ENCODE measurements around the gene DNAJB2.
"Not testable (repeated sequence)": the region's sequence is repeated elsewhere in the genome, so short reads cannot be mapped to it uniquely, and the experiment has no call there.

DNAJB2 gene

DNA sequence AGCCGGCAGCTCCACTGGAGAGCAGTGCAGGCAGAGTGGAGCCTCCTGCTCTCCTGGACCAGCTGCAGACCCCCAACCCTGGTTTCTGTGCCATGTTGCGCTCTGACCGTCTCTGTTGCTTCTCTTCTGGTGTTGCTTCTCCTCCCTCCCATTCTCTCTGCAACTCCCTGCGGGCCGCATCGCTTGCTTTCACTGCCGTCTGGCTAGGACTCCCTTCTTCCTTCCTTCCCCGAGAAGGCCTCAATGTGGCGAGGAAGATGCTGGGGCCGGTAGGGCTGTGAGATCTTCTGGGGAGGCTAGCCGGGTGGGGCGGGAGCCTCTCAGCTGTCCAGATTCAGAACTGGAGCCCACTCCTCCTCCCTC, 6.2 kb downstream of the DNAJB2 start:
- no peak for DNase-seq (ENCODE audit: low read depth in 2 of 2)

DNA sequence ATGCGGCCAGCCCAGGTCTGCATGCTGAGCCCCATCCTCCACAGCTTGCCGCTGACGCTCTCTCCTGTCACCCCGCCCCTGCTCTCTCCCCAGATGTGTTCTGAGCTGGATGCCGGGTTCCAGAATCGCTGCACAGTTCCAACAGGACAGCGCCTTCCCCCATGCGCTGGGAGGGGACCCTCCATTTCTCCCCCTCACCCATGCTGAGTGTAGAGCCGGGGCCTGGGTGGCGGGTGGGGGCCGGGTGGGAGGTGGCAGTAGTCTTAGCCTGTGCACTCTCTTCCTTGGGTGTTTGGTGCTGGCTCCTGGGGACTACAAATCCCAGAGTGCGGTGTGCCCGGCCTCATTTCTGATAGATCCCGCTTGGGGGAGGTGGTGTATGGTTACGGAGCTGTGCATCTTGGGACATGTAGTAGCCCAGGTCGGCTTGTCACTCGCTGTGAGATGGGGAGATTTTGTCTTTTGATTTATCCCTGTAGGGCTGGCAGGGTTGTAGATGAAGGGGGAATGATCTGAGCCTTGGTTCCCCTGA, 6.8 kb downstream of the DNAJB2 start:
- DNase-seq (ENCODE audit: low read depth in 2 of 2) = no peak

DNA sequence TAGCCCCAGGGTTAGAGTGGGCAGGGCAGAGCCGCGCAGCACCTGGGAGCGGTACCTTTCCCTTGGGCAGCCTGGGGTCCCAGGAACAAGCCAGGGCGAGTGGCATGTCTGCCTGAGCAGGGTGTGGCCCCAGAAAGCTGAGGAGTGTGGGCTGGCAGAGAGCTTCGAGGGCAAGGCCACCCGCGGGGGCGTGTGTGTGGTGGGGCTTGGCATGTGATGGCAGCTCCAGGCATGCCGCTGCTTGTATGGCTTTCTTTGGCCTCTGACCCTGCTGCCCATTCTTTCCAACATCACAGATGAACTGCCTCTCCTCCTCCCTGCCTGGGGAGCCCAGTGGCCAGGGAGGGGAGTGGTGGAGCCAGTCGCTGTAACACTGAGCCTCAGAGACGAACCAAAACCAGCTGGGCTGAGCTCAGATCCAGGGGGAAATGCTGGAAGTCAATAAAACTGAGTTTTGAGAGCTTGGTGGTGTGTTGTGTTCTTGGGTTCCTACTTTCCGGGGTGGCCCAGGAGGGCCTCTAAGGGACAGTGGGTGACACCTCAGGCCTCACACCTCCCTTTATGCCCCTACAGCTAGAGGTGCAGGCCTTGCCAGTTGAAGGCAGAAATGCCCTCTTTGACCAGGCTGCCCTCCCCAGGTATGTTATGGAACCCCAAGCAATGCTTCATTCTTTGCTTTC, 7.4 kb downstream of the DNAJB2 start:
- DNase-seq (ENCODE audit: low read depth in 2 of 2) = no peak

DNA sequence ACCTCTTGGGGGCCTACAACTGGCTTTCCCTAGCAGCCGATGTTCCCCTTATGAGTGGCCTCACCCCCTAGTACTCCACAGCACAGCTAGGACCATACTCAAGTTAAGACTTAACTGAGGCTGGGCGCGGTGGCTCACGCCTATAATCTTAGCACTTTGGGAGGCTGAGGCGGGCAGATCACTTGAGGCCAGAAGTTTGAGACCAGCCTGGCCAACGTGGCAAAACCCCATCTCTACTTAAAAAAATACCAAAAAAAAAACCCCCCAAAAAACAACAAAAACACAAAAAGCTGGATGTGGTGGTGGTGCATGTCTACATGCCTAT, 7.9 kb downstream of the DNAJB2 start:
- not testable (repeated sequence) for DNase-seq (ENCODE audit: low read depth in 2 of 2)

DNA sequence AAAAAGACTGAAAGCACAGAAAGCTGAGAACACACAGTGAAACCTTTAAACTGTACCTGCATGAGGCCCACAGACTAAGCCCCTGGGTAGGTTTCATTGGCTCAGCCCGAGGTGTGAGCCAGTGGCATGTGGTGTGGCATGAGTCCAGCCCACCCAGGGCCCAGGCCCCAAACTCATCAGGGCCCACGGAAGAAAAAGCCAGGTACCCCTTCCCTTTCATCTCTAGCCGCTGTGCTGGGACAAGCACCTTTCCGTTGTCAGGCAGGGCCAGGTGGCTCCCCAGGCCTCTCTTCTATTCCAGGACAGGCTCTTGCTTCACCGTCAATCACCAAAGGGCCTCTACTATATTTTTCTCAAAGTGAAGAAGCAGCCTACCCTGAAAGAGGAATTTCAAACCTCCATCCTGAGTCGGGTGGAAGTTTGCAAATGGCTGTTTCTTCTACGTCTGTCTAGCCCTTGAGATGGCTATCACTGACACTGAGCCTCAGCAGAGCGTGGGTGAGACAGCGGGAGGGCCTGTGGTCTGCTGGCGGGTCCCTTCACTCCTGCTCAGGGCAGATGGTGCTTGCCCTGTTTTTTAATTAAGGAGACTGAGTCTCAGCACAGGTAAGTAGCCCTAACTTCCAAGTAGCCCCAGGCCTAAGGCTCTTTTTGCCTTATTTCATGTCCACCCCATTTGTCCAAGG, 8.6 kb downstream of the DNAJB2 start:
- DNase-seq (ENCODE audit: low read depth in 2 of 2) = no peak

DNA sequence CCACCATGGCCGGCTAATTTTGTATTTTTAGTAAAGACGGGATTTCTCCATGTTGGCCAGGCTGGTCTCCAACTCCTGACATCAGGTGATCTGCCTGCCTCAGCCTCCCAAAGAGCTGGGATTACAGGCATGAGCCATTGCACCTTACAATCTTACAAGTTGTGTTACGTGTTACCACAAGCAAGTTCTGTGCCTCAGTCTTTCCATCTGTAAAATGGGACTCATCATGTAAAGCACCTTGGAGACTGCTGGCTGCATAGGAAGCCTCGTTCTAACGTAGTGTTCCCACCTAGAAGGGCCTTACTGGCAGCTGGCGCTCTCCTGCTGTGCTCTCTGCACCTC, 10.0 kb downstream of the DNAJB2 start:
- no peak for DNase-seq (ENCODE audit: low read depth in 2 of 2)

DNA sequence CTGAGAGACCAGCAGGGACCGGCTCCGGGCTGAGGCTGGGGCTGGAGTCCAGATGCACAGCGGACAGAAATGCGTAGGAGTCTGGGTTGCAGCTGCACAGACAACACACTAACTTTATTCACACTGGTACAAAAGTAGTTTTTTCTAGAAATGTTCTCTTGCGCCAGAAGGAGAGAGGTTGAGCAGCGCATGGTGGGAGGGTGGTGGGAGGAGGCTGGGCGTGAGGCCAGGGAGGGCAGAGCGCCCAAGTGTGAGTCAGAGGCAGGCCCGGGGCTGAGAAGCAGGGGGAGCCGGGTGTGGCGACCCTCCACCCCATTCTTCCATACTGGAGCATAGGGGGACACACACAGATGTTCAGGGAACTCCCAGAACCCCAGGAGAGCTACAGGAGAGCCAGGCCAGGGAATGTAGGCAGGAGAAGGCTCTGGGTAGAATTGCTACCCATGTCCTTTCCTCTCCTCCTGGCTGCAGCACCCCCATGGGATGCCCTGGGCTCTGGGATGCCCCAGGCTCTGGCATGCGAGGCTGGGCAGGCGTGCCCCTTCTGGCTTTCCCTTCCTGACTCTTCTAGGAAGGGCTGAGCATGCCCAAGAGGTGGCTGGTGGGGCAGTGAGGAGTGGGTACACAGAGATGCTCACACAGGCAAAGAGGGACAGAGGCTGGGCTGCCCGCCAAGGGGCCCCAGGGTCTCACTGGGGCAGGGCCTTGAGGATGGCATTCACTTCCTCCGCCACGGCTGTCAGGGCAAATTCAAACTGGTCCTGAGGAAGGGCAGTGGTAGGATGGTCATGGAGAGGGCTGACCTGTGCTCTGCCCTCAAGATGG, 10.6 kb downstream of the DNAJB2 start:
- DNase-seq (ENCODE audit: low read depth in 2 of 2) = no peak

DNA sequence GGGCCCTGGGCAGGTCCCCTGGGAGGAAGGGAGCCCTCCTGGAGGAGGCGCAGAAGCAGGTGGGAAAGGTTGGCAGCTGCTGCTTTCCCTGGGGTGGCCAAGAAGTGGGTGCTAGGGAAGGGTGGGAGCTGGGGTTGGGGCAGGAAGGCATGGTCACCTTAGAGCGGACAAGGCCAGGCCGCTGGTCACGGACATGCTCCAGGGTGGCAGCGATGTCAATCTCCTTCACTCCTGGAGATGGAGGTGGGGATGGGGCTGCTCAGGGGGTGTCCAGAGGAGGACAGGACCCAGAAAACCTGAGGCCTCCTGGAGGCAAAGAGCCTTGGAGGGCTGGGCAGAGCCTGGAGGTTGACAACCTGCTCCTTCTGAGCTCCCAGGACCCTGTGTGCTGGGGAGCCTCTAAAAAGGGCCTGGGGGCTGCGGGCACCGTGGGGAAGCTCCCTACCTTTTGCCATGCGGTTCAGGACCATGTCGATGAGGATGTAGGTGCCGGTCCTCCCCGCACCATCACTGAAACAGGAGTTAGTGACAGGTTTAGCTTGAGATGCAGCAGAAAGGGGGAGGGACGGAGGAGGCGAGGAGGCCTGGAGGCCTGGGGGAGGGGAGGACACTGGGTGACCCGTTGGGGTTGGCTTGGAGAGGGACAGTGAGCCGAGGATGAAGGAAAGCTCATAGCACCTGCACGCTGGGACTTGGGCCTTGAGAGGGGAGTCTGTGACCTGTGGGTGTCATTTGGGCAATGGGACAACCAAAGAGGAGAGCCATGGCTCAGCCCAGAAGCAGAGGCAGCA, 11.4 kb downstream of the DNAJB2 start:
- DNase-seq (ENCODE audit: low read depth in 2 of 2) = no peak

DNA sequence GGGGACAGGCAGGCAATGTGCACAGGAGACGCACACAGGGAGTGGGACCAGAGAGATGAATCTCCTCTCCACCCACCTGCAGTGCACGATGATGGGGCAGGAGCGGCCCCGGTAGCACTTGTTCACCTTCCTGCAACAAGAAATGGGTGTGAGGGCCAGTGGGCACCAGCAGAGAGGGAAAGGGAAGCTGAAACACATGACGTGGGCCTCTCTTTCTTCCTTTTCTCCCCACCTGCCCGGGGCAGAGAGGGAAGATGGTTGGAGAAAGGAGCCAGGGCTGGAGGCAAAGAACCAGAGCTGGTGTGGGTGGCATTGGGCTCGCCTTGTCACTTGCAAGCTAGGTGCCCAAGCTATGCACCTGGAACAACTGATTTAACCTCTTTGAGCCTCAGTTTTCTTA, 12.2 kb downstream of the DNAJB2 start:
- DNase-seq (ENCODE audit: low read depth in 2 of 2) = no peak

DNA sequence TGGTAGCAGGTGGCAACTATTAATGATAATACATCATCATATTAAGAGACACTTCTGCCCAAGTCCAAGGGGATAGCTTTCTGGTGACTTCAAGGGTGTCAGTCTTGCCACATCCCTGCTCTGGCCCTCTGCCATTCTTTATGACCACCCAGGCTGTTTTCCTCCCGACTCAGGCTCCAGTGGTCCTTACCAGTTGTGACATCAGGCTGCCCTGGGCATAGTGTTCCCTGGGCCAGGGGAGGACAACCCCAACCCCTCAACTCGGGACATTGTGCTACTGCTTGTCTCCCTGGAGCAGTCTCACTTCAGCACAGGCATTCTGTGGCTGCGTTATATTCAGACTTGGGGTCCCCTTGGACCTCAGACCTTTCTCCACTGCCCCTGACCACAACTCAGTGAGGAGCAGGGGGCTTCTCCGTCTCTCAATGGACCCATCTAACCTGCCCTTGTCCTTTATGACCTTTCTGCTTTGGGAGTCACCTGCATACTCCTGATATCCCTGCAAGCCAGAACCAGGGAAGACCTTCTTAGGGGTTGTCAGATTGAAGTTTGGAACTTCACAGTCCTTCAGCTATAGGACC, 12.8 kb downstream of the DNAJB2 start:
- no peak for DNase-seq (ENCODE audit: low read depth in 2 of 2)

DNA sequence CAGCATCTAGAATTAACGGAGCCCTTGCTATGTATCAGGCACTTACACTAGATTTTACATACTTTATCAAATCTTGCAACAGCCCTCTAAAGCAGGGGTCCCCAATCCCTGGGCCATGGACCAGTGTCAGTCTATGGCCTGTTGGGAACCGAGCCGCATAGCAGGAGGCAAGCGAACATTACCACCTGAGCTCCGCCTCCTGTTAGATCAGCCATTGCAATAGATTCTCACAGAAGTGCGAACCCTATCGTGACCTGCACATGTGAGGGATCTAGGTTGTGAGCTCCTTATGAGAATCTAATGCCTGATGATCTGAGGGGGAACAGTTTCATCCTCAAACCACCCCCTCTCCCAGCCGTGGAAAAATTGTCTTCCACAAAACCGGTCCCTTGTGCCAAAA, 13.4 kb downstream of the DNAJB2 start:
- DNase-seq (ENCODE audit: low read depth in 2 of 2) = no peak

DNA sequence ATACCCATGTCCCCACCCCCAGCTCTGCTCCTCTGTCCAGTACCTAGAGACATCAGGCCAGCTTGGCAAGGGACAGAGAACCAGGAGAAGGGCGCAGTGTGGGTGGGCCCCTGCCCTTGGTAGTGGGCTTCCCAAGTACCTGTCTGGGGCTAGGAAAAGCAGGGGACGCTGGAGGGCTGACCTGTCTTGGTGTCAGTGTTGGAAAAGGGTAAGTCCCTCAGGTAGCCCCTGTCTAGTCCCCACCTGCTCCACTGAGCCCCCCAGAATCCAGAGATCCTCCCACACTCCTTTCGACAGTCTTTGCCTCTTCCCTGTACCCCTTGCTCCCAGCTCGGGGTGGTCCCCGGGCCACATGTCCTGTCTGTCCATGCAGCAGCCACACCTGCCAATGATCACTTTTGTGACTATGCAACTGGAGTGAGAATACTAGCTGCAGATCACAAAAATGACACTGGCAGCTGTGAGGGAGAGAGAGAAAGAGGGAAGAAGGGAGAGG, 14.6 kb downstream of the DNAJB2 start:
- DNase-seq (ENCODE audit: low read depth in 2 of 2) = no peak

DNA sequence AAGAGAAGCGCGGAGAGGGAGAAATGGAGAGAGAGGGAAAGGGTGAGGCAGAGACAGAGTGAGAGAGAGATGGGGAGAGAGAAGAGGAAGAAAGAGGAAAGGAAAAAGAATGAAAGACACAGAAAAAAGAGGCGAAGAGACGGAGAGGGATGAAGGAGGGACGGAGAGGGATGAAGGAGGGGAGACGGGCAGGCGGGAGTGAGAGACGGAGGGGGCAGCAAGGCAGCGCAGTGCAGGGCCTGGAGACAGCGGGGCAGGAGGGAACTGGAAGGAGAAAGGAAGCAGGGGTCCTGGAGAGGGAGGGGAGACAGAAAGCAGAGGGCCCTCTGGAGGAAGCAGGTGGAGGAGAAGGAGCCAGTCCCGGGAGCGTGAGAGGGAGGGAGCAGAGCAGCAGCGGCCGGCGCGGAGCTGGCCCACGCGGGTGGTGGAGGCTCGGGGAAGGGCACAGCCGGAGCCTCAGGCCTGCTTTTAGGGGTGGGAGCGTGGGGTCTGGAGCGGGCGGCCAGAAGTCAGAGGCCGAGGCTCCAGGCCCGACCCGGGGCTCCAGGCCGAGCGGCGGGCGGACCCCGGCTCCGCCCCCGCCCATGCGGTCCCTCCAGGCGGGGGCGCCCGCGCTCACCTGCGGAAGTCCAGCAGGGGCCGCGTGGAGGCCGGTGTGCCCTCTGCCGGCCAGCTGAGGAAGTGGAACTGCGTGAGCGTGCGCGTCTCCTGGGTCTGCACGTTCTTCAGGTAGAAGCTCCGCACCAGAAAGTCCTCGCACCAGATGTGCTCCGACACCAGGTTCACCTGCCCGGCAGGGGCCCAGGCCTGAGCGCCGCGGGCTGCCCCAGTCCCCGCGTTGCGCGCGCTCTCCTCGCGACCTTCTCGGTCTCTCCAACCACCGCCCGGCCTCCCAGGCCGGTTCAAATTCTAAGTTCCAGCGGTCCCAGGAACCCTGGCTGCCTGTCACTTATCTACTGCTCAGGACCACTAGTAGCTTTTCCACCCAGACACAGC, 15.5 kb downstream of the DNAJB2 start:
- peak; percentile 73 to 82 for DNase-seq (ENCODE audit: low read depth in 2 of 2)

DNA sequence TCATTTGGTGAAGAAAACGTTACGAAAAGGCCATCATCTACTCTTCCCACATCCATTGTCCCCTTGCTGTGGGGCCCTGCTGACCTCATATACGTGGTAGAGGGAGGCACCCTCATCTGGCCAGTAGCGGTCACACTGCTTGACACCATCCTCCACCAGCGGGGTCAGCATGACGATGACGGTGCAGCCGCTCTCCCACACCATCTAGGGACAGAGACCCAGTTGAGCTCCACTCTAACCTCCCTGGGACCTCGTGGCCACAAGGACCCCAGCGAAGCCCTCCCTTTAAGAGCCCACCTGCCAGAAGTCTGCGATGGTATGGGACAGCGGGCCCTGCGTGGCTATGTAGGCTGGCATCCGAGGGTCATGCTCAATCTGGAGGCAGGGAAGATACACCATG, 17.0 kb downstream of the DNAJB2 start:
- DNase-seq (ENCODE audit: low read depth in 2 of 2) = no peak

DNA sequence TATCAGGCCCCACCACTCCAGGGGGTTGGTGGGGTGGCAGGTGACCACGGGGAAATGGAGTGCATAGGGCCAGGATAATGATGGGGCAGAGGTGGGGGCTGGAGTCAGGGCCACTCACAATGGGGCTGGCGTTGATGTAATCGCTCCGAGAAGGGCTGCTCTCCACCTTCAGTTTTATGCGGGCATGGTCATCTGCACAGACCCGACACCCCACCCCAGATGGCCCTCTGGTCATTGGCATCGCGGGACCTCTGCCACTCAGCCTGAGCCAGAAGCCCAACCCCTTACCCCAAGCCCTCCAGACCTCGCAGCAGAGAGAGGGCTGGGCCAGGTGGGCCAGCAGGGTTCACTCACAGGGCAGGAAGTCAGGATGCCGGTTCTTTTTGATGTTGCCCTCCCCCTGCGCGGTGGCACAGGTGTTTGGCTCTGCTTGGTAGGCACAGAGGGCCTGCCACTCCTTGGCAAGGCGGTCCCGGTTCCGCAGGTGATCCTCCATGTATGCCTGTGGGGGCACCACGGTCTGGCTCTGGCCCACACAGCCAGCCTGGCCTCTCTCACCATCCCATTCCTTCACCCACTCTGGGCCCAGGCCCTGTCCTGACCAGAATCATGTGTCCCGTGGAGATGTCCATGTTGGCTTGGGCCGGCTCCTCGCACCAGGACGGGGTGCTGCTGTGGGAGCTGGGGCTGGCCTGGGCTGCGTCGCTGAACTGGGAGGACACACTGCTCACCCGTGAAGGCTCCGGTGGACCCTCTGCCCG, 17.6 kb downstream of the DNAJB2 start:
- no peak for DNase-seq (ENCODE audit: low read depth in 2 of 2)

DNA sequence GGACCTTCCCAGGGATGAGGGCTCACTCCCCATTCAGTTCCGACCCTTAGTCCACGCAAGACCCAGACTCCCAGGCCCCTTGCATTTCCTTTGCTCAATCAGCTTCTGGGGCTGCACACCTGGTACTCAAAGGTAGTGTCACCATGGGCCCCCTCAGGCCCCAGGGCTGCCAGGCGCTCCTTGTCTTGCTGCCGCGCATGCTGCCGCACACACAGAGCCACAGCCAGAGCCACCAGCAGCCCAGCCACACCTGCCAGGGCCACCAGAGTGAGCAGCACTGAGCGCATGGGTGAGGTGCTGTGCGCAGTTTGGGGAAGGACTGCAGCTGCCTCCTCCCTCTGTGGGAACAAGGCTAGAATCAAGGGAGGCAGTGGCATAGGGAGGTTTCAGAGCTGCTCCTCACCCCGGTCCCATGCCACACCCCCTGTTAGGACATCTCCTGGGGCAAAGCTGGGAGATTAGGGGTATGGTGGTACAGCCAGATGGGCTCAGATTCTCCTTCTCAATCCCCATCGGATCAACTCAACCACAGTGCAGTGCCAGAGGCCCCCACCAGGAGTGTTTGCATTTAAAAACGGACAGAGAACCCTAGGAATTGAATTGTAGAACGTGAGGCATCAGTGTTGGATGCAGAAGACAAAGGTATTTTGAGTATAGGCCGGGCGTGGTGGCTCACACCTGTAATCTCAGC, 18.7 kb downstream of the DNAJB2 start:
- DNase-seq (ENCODE audit: low read depth in 2 of 2) = no peak

DNA sequence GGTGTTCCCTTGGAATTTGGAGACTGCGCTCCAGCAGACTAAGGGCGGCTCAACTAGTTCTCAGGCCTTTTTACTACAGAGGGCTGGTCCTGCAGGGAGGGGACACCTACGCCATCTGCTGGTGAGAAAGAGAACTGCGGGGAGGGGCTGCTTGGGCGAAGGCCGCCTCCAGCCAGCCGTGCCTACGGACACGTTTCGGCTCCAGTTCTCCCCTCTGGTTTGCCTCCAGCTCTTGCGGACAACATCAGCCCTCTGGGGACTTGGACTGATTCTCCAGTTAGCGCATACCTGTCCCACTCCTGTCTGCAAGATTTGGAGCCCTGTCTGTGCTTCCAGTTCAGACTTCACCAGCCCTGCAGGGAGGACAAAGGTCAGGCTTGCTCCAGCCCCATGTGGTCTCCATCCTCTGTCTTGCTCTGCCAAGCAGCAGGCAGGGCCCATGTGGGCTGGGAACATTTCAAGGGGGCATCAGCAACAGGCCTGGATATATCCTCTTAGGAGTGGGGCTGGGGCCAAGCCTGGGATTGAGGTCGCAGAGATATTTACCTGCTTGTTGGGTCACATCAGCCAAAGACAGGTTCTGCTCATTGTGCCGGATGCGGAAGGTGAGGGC, 19.7 kb downstream of the DNAJB2 start:
- DNase-seq (ENCODE audit: low read depth in 2 of 2) = peak; percentile 80 to 82

DNA sequence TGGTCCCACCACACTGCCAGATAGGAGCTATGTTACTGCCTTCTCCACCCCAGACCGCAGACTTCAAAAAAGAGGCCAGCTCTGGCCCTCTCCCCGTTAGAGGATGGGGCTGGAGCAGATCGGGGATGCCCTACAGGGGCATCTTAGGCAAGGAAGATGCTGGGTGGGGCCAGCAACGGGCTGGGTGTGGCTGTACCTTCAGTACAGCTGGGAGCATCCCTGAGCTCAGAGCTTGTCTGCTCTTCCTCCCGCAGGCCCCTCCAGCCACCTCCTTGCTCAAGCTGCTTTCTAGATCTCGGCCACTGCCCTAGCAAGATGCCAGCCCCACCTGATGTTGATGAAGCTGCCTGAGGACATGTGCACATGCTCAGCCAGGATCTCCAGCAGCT, 20.2 kb downstream of the DNAJB2 start:
- DNase-seq (ENCODE audit: low read depth in 2 of 2) = no peak

DNA sequence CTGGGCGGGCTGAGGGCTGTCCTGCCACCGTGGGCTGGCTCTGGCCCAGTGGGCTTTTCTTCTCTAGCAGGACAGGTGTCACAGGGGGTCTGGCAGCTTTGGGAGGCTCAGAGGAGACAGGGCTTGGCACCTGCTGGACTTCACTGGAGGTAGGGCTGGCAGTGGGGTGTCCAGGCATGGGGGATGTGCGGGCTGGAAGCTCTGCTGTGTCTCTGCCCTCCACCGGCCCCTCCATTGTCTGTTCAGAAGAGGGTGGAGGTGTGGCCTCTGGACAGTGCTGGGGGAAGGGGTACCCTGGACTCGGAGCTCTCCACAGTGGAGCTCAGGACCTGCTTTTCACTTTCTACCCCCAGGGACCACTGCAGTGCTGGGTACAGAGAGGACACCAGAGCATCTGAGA, 20.9 kb downstream of the DNAJB2 start:
- DNase-seq (ENCODE audit: low read depth in 2 of 2) = no peak
